Endodermal cell (in vitro differentiated cells): ENCODE measurements around the gene NOD1. TPM values are rescaled to one million over a fixed set of nuclear protein-coding genes. Genes with fewer than 3 reads are reported as not detected.

Source experiments
- DNase-seq: peaks from one replicate; pipeline ENCODE4 v3.0.0-alpha.2; 2017
- H3K27ac ChIP-seq: 2 replicates; pipeline ENCODE4 v1.5.1; 2013; ENCODE audit warnings: mild to moderate bottlenecking, low read depth, low read length, moderate library complexity
- H3K27me3 ChIP-seq: 2 replicates; pipeline ENCODE4 v1.6.1; 2013; ENCODE audit warnings: mild to moderate bottlenecking, low read length, moderate library complexity; ENCODE audit not compliant: insufficient read depth, control insufficient read depth, poor library complexity, severe bottlenecking
- H3K36me3 ChIP-seq: 2 replicates; pipeline ENCODE4 v1.7.0; 2013; ENCODE audit warnings: mild to moderate bottlenecking, low read length, moderate library complexity; ENCODE audit not compliant: control insufficient read depth, insufficient read depth
- H3K4me1 ChIP-seq: one replicate; pipeline ENCODE4 v1.7.0; 2013; ENCODE audit warnings: low read length; ENCODE audit not compliant: control insufficient read depth, insufficient read depth
- H3K4me3 ChIP-seq: 2 replicates; pipeline ENCODE4 v1.5.1; 2013; ENCODE audit warnings: mild to moderate bottlenecking, low read length, moderate library complexity
- H3K9ac ChIP-seq: 2 replicates; pipeline ENCODE4 v1.6.1; 2013; ENCODE audit warnings: mild to moderate bottlenecking, low read length, moderate library complexity; ENCODE audit not compliant: poor library complexity, severe bottlenecking; ENCODE audit errors: extremely low read depth
- H3K9me3 ChIP-seq: 2 replicates; pipeline ENCODE4 v1.6.1; 2013; ENCODE audit warnings: mild to moderate bottlenecking, low read length, moderate library complexity; ENCODE audit not compliant: control insufficient read depth
- H3K27ac Mint-ChIP-seq: 2 replicates; pipeline ENCODE4 v1.8.0; 2020; ENCODE audit warnings: mixed read lengths
- H3K27me3 Mint-ChIP-seq: 2 replicates; pipeline ENCODE4 v1.8.0; 2021; ENCODE audit warnings: mild to moderate bottlenecking, mixed read lengths; ENCODE audit not compliant: insufficient read depth
- H3K36me3 Mint-ChIP-seq: 2 replicates; pipeline ENCODE4 v1.8.0; 2020; ENCODE audit warnings: low read depth, mixed read lengths
- H3K4me1 Mint-ChIP-seq: 2 replicates; pipeline ENCODE4 v1.8.0; 2020; ENCODE audit warnings: mixed read lengths
- H3K4me3 Mint-ChIP-seq: 2 replicates; pipeline ENCODE4 v1.8.0; 2020; ENCODE audit warnings: mild to moderate bottlenecking, moderate library complexity, mixed read lengths
- H3K9me3 Mint-ChIP-seq: 2 replicates; pipeline ENCODE4 v1.8.0; 2020; ENCODE audit warnings: mild to moderate bottlenecking, mixed read lengths
- CTCF ChIP-seq: fragments of 200-600 bp; sonication (generic); conservative IDR thresholded peaks from 2 replicates; pipeline ENCODE4 v1.5.0; 2021; ENCODE audit warnings: antibody characterized with exemption, mild to moderate bottlenecking
- WGBS, 2 experiments: methylation state at CpG; one replicate each; pipeline versions ENCODE4 v1.1.5 to v1.1.7; 2013; ENCODE audit warnings: missing lambda C conversion rate in 2 of 2, mixed read lengths in 1 of 2; ENCODE audit not compliant: insufficient coverage in 1 of 2, insufficient read length in 1 of 2; 5-methylcytosine and 5-hydroxymethylcytosine counted together
- total RNA-seq, 2 donors: library from RNA; stranded (reverse); fragmentation: NEBNext Ultra II Directional in 1 of 2; extraction: Animal tissue kit (Norgen Biotek cat#: 25700) in 1 of 2; gene quantifications; 2 replicates in 1 of 2; 3 replicates in 1 of 2; pipeline ENCODE4 v1.2.1, GENCODE V29; 2021

Gene NOD1
- total RNA-seq, 2 donors from 2014 or later, result 3.3 to 3.4 TPM

GRCh38 chr7:30380294-30380693 lies 98.3 kb downstream of the NOD1 start:
- Histone ChIP-seq H3K36me3 (no peaks in the 10 kb centered on the region), H3K27me3 (no peaks in the 10 kb centered on the region), H3K4me3 (no peak overlapping the region), H3K9me3 (peaks cover 5% of the 10 kb centered on the region), H3K27ac (no peak overlapping the region), H3K9ac (no peak overlapping the region), H3K4me1 (no peaks in the 10 kb centered on the region)
- no peak overlapping the region for H3K4me3 Mint-ChIP-seq
- no peak for DNase-seq
- H3K4me1 Mint-ChIP-seq, result no peaks in the 10 kb centered on the region
- WGBS, 2 experiments, result 71 to 89% methylated on average over 1 to 2 of the region's 2 CpGs
- H3K36me3 Mint-ChIP-seq, result no peaks in the 10 kb centered on the region
- H3K27ac Mint-ChIP-seq, result no peak overlapping the region
- no peaks in the 10 kb centered on the region for H3K27me3 Mint-ChIP-seq
- TF ChIP-seq CTCF, result no peak
- peaks cover 23% of the 10 kb centered on the region for H3K9me3 Mint-ChIP-seq

GRCh38 chr7:30379741-30380140 lies 98.8 kb downstream of the NOD1 start:
- no peak for DNase-seq
- H3K4me1 Mint-ChIP-seq, result no peaks in the 10 kb centered on the region
- Histone ChIP-seq H3K27ac (no peak overlapping the region), H3K36me3 (no peaks in the 10 kb centered on the region), H3K27me3 (no peaks in the 10 kb centered on the region), H3K9me3 (peaks cover 5% of the 10 kb centered on the region), H3K9ac (no peak overlapping the region), H3K4me3 (no peak overlapping the region), H3K4me1 (no peaks in the 10 kb centered on the region)
- H3K27ac Mint-ChIP-seq, result no peak overlapping the region
- WGBS, 2 experiments, result 77 to 93% methylated on average over 2 to 4 of the region's 4 CpGs
- no peak overlapping the region for H3K4me3 Mint-ChIP-seq
- H3K36me3 Mint-ChIP-seq, result no peaks in the 10 kb centered on the region
- peaks cover 23% of the 10 kb centered on the region for H3K9me3 Mint-ChIP-seq
- no peaks in the 10 kb centered on the region for H3K27me3 Mint-ChIP-seq
- no peak for TF ChIP-seq CTCF

- no peaks in the 10 kb centered on the region for H3K4me1 ChIP-seq
- H3K27me3 Mint-ChIP-seq, result no peaks in the 10 kb centered on the region
- H3K27me3 ChIP-seq, result no peaks in the 10 kb centered on the region
- no peak for DNase-seq
- H3K27ac ChIP-seq, result no peak overlapping the region
- H3K4me3 ChIP-seq, result no peak overlapping the region
- H3K9me3 ChIP-seq, result peaks cover 5% of the 10 kb centered on the region
- H3K27ac Mint-ChIP-seq, result no peak overlapping the region
- no peaks in the 10 kb centered on the region for H3K36me3 ChIP-seq
- H3K36me3 Mint-ChIP-seq, result no peaks in the 10 kb centered on the region
- H3K4me1 Mint-ChIP-seq, result no peaks in the 10 kb centered on the region
- H3K9me3 Mint-ChIP-seq, result peaks cover 23% of the 10 kb centered on the region
- no peak overlapping the region for H3K4me3 Mint-ChIP-seq
- WGBS, 2 experiments, result 95 to 100% methylated on average over 1 to 3 of the region's 4 CpGs
- no peak for TF ChIP-seq CTCF
- H3K9ac ChIP-seq, result no peak overlapping the region
Observed at GRCh38 chr7:30379131-30379530, 99.5 kb downstream of the NOD1 start.
